ENCODE measurements around the gene ZNF423.
"Not testable (repeated sequence)": the region's sequence is repeated elsewhere in the genome, so short reads cannot be mapped to it uniquely, and the experiment has no call there.

The ZNF423 gene

DNA sequence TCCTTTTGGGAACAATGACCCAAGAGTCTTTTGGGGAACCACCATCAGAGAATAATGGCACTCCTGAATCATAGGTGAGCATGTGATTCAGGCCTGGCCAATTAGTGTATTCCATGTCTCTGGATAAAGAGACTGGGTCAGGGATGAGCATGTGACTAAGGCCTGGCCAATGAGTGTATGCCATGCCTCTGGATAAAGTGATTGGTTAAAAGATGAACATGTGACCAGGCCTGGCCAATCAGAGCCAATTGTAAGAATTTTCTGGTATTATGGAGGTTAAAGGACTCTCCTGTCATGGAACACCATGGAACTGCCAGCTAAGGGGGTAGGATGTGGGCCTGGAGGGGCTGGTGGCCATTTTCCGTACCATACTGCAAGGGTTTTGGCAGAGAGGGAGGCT lies 288.0 kb downstream of the ZNF423 start:
- DNase-seq: no peak

- no peak for DNase-seq
Measured at GRCh38 chr16:49566432-49566831, 289.5 kb downstream of the ZNF423 start.

GRCh38 chr16:49564496-49565229 lies 291.2 kb downstream of the ZNF423 start:
- no peak for DNase-seq

DNA sequence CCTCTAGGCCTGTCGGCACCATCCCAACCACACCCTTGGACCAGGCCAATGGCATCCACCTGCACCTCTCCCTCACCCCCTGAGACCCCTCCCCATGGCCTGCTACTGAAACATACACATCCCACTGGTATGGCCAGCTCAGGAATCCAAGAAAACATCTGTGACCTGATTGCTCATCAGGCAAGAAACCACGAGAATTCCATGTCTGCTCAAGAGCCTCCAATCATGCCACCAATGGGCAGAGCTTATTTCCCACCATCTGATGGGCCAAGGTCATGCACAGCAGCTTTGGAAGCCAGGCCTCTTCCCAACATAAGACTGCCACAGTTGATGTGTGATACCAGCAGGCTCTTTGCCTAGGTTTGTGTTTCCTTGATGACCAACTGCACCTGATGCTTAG lies 292.2 kb downstream of the ZNF423 start:
- no peak for DNase-seq

GRCh38 chr16:49562894-49563293 lies 293.0 kb downstream of the ZNF423 start:
- not testable (repeated sequence) for DNase-seq

- DNase-seq: no peak
Measured at GRCh38 chr16:49562228-49562627, 293.7 kb downstream of the ZNF423 start.

DNA sequence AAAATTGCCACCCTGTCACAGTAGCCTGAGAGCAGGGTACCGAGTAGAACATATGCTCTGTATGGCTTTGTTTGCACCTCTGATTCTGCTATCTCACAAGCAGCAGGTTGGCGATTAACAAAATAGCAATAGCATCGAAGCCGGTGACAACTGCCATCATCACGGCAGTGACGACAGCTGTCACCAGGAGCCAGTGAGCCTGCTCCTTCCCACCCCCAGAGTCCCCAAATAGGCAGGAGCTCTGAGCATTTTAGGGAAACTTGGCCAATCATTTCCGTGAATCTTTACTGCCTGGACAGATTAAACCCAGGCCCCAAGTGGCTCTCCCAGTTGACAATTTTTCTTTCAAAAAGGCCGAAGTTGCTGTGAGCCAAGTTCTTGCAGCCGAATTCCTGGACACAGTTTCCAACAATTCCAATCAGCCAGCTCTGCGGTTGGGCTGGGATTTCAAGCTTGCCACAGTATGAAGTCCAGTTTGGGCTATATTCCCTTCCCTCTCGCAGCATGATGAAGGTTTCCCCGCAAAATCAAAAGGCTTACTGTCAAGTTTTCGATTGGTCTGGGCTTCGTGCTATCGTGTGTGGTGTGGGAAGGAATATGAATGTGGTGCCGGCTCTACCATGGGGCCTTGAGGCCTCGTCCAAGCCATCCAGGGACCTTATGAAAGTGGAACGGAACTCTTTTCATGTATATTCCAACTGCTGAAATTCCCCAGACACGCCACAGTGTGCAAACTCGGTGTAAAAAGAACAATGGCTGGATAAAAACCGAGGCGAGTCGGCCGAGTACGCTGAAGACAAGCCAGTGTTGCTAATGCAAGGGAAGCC lies 295.7 kb downstream of the ZNF423 start:
- DNase-seq: no peak

- no peak for DNase-seq
Measured at GRCh38 chr16:49559242-49559641, 296.7 kb downstream of the ZNF423 start.

GRCh38 chr16:49558451-49558850 lies 297.5 kb downstream of the ZNF423 start:
- DNase-seq: no peak

GRCh38 chr16:49556606-49557446 lies 299.1 kb downstream of the ZNF423 start:
- DNase-seq: no peak

GRCh38 chr16:49556249-49556605 lies 299.7 kb downstream of the ZNF423 start:
- no peak for DNase-seq

DNA sequence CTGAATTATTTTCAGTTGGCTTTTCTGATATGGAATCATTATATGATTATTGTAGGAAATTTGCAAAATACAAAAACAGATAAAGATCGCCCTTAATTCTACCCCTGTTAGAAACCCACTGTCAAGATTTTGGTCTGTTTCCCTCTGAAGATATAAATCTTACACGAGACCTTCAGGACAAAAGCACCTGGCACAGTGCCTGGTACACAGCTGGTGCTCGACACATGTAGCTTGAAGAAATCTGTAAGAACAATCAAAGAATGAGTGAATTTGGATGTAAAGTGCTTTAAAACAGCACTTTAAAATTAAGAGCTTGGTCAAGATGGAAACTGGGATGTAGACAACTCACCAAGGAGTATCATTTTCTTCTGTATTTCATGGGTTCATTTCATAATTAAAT lies 301.2 kb downstream of the ZNF423 start:
- no peak for DNase-seq

- DNase-seq: no peak
Measured at GRCh38 chr16:49552313-49552928, 303.5 kb downstream of the ZNF423 start.

- no peak for DNase-seq
Measured at GRCh38 chr16:49550666-49551065, 305.2 kb downstream of the ZNF423 start.

DNA sequence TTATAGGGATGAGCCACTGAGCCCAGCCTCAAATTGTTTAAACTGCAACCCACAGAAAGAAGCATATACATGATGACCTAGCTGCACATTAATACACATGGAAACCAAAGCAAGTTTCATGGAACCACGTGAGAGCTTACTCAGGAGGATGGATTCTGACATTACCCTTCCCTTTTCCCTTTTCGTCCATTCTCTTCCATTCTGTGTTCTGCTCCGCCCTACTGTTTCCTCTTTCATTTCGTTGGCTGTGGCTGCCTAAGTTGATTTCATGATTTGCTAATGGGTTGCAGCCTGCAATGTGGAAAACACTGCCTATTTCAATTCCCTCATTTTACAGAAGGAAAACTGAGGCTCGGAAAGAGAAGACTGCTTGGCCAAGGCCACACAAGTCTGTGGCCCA lies 305.8 kb downstream of the ZNF423 start:
- DNase-seq: no peak

DNA sequence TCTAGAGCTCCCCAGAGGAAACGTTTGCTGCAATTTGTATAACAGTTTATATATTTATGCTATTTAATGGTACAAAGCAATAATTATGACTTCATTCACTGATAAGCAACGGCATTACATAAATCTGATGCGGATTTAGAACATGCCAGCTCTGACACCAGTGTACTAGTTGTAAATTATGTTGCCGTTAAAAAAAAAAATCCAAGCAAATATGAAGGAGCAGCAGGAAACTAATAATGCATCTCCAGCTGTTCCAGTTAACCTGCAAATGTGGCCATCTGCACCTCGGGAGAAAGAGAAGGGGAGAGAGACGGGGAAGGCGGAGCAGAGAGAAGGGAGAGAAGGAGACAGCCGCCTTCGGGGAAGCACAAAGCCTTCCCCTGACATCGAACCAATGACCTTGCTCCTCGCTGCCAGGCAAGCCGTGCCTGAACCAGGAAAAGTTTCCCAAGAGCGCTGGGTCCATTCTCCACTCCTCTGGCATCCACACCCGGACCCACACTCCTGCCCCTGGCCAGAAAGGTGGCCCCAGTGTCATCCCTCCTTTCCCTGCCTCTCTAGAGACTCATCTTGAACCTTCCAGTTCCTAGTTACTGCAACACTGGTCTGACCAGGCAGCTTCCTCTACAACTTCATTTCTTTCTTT lies 307.5 kb downstream of the ZNF423 start:
- DNase-seq: no peak

GRCh38 chr16:49547448-49547847 lies 308.5 kb downstream of the ZNF423 start:
- DNase-seq: no peak

DNA sequence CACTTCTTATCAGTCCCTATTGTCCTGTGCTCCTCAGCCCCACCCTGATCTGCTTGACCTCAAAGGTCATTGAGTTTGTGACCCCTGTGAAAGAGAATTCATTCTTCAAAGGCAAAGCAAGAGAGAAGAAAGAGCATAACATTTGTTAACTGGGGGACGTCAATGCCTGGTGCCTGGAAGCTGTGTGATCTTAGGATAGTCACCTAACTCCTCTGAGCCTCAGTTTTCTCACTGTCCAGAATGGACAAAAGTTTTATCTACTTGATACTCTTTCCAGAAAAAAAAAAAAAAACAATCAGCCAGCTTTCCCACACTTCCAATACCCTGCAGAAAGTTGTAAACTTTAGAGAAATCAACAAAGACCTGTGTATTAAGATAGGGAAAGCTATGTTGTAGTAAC lies 309.2 kb downstream of the ZNF423 start:
- DNase-seq: no peak

DNA sequence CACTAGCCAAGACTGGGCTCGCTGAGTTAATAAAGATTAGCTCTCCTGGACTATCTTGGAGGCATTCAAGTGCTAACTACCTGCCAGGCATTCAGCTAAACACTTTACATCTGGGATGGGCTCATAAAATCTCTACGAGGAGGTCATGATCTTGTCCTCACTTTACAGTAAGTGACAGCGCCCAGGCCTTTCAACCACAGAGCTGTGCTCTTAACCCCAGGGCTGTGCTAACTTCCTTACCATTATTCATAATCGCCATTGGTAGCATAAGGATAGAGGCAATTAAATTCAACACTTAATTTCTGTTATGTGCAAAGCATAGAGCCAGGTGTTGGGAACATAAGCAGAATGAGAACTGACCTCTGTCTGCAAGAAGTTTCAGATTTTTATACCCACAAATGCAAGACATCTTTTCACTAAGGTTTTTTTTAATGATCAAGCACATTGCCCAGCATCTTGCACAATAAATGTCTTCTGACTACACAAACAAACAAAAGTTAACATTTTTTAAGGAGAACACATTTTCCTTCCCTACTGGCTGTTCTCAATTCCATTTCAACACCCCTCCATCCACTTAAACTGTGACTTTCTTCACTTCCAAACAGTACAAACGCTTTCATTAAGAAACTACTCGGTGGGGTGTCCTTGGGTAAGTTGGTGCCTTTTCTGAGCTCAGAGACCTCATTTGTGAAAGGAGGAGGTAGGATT lies 310.0 kb downstream of the ZNF423 start:
- no peak for DNase-seq

DNA sequence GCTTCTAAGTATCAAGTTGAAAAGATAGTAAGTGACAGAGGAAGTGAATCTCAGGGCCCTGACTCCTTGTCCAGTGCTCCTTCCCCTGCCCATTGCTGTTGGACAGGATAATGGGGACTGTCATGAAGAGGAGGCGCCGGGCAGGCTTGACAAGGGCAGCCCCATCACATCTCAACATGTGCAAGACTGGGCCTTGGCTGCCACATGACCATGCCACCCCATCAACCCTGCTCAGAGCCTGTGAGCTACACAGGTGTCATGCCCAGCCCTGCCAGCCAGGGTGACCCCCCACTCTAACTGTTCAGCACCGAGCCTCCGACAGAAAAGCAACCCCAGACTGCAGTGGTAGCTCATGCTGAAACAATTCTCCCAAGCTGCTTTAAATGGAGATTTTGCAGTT lies 310.7 kb downstream of the ZNF423 start:
- no peak for DNase-seq

- DNase-seq: no peak
Measured at GRCh38 chr16:49544828-49545227, 311.1 kb downstream of the ZNF423 start.

DNA sequence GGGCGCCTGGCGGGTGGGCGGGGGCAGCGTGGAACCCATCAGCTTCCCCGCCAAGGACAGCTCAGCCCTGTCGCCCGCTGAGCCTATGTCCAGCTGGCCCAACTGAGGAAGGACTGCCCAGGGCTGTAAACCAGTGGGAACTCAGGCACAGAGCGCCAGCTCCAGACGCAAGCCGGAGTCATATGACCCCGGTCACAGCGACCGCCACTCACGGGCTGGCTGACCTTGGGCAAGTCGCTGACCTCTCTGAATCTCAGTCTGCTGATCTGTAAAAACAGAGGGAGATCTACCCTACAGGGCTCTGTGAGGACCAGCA lies 312.3 kb downstream of the ZNF423 start:
- no peak for DNase-seq
